Stimulated activated CD4-positive, alpha-beta T cell treated with anti-CD3 and anti-CD28 coated beads, TNF-alpha, amount 100 ng/mL, for 4 hours (primary cell): ENCODE data around the gene ADGRG7.

ENCODE experiments used
- DNase-seq, 3 experiments: peaks; one replicate each; pipeline ENCODE4 v3.0.0-alpha.2; 2020; ENCODE audit warnings: low read depth in 3 of 3

ADGRG7 gene

DNA sequence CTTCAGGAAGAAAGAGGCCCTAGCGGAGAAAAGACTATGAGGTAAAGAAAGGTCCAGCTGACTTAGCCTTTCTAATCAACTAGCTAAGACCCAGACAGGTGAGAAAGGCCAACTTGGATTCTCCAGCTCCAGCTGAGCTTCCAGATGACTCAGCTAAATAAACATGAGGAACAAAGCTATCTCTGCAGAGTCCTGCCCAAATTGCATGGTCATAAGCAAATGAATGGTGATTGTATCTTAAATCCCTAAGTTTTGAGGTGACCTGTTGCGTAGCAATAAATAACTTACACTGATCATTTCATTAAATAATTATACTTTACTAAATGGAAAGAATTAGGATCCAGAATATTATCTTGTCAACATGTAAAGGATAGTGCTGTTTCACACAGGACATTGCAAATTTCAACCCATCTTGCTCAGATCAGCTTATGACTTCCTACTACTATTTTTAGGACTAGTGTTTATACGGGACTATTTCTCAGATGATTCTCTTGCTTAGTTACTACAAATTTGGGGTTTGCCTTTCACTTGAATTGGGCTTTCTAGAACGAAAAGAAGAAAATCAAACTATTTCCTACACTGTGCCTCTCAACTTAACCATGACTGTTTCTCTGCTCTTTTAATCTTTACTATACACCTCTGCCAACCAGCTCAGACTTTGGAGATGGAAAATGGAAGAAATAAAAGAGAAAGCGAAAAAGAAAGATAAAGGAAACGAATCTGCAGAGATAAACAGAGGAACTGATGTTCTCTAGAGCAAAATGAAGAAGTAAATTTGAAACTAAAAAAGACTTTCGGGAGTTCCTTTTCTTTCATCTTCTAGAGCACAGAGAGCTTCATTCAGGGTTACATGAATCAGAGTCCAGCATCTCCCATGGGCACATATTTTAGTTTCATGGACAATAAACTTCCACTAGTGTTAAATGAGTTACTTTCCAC, 6.6 kb upstream of the ADGRG7 start:
- no peak for DNase-seq

DNA sequence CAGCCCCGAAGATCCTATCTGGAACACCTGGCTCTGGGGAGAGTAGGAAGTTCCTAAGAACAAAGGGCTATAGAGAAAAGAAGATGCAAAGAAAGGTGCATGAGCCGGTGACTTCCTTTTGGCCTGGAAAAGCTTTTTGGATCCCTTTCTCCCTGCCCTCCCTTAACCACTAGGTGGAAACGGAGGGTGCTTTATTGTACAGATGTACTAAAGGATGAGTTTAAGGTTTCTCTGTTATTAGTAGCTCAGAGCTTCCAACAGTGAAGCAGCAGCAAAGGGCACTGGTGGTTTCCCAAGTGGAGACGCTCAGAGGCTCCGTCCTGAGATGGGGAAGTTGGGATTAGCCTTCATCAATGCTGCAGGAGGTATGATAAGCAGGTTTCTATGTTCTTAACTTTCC, 5.9 kb upstream of the ADGRG7 start:
- DNase-seq: no peak

DNA sequence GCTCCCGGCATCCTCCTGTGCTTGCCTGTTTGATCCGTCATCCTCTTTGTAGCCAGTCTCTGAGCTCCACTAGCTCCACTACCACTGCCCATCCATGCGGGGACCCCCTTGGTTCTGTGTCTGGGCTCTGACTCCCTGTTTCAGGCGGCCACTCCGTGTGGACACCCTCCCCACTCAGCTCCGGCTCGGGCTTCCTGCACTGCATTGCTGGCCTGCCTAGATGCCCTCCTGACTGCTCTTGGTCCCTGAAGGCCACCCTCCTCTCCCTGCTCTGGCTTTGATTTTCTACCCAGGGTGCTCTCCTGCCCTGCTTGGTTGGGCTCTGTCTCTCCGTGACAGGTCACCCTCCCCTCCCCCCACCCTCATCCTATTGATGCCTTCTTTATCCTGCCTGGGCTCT, 4.0 kb upstream of the ADGRG7 start:
- DNase-seq: no peak

DNA sequence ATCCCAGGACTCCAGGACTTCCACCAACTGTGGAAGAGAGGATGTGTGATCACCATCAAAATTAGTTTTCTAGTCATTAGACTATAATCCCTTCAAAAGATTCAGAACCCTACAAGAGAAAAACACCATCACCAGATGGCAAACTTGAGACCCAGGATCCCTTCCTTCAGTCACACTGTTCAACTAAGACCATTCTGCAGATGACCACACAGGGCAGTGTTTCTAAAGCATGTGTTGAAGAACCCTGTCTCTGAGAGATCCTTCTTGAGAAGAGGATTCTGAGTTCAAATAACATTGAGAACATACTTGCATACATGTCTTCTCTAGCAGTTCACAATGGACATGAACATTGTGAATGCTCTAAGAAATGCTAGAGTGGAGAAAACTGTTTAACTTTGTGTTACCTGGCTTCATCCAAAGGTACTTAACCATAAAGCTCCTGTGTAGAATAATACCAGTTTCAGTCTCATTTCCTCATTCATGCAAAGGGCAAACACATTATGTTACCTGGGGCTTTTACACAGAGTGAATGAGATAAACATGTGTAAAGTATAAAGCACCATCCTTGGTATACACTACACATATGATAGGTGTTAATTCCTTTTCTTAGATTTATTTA, 2.4 kb upstream of the ADGRG7 start:
- DNase-seq: no peak

DNA sequence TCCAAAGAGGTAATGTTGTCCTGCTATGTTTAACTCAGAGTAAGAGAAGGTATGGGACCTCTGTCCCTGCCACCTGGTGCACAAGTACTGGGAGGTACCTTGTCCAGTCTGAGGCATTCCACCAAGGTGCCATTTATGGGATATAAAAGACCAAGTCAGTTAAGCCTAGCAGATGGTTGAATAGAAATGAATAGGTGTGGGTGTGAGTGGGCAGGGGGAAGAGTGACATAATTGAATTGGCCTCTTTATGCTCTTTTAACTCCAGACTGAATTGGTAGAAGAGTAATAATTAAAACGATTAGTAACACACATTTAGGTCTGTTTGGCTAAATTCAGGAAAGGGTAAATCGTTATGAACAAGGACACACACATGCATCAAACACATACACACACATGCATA, 562 bp downstream of the ADGRG7 start:
- DNase-seq: no peak

DNA sequence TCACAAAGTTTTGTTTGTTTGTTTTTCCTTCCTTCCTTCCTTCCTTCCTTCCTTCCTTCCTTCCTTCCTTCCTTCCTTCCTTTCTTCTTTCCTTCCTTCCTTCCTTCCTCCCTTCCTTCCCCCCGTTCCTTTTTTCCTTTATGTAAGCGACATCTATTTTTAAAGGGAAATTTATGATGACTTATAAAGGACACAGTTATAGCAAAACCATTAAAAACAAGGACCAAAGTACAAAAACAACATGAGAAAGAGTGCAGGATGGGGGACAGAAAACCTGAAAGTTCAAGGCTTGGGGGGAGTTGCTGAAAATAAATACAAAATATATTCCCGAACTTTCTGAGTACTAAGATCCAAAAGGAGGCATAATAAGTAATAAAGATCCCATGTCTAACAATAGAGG, 1.8 kb downstream of the ADGRG7 start:
- DNase-seq: no peak

DNA sequence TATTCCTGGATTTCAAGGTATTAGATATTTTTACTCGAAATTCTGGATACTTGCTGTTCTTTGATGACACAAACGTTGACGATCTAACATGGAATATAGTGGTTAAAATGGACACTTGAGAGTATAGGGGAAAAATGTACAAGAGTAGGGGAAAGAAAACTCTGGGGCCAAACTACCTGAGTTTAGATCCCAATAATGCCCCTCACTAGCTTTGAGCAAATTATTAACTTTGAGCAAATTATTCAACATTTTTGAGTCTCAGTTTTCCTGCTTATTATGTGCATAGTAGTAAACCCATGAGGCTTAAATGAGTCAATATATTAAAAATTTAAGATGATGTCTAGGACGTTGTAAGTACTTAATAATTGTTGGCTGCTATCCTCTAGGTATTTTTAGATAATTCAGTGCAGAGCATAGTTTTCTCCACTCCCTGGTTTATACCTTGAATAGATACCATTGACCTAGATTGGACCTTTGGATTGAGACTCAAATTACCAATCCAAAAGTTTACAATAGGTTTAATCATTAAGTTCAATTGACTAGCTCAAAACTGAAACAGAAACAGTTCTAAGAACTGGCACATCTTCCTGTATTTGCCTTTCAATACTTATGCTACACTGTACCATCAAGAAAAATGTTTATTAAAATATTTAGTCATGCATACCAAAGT, 4.5 kb downstream of the ADGRG7 start:
- DNase-seq: no peak

DNA sequence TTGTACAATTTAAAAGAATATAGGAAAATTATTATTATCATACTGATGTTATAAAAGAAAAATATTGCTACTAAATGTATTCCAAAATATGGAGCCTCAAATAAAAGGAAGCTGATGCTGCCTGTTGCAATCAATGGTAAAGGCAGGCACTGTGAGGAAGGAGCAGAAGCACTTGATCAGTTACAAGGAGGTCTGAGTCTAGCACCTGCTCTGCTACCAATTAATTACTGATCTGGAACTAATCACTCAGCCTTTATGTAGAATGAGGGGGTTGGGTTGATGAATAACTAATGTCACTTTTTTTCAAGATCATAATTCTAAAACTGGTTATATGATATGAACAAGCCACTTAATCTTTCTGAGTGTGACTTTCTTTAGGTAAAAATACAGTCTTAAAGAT, 5.5 kb downstream of the ADGRG7 start:
- no peak for DNase-seq

DNA sequence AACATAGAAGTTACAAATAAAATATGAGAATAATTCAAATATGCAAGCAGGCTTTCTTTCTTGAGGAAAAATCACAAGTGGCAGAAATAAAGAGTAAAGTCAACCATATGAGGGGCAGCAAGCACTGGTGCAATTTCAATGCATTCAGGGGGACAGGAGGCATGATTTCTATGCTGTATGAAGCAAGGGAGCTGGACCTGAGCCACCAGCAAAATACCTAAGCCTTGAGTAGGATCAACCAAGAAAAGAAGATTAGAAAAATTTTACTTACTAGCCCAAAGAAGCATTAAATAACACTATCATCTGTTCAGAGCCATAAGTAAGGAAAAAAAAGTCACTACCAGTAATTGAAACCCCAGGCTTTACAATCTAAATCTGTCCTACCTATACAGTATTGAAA, 6.3 kb downstream of the ADGRG7 start:
- no peak for DNase-seq

DNA sequence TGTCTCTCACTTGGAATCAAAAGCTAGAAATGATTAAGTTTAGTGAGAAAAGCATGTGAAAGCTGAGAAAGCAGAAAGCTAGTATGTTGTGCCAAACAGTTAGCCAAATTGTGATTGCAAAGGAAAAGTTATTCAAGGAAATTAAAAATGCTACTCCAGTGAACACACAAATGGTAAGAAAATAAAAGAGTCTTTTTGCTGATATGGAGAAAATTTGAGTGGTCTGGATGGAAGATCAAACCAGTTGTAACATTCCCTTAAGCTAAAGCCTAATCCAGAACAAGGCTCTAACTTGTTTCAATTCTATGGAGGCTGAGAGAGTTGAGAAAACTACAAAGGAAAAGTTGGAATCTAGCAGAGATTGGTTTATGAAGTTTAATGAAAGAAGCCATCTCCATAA, 11.8 kb downstream of the ADGRG7 start:
- no peak for DNase-seq

DNA sequence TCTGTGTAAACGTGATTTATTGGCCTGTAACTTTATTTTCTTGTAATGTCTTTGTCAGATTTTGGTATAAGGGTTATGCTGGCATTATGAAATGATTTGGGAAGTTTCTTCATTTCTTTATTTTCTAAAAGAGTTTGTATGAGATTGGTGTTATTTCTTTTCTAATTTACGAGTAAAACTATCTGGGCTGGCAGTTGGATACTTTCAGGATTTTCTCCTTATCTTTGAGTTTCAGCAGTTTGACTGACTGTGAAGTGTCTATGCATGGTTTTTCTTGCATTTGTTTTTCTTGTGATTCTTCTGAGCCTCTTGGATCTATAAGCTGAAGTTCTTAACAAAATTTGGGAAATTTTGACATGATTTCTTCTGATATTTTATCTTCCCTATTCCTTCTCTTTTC, 18.1 kb downstream of the ADGRG7 start:
- no peak for DNase-seq

DNA sequence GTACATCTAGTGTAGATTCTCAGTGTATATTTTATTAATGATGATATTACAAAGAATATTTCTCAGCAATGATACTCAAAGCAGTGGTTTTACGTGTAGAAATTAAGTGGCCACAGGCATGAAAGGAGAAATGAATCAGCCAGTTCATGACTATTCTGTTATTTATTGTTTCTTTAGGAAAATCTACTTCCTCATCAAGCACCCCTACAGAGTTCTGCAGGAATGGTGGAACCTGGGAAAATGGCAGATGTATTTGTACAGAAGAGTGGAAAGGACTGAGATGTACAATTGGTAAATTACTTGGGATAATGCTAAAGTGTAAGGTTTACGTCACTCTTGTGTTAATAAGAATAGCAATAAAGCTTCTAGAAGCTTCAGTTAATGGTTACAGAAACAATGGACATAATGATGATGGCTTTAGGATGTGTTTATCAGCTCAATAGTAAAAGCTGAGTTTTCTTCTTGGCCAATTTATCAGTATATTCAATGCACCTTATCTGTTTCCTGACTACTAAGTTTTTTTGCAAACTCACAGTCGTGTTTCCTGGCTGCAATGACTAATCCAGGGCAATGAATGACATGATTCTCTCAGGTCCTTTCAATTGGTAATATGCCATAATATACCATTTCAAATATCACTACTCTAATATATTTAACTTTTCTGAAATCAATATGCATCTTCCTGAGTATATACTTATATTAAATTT, 20.2 kb downstream of the ADGRG7 start:
- no peak for DNase-seq

DNA sequence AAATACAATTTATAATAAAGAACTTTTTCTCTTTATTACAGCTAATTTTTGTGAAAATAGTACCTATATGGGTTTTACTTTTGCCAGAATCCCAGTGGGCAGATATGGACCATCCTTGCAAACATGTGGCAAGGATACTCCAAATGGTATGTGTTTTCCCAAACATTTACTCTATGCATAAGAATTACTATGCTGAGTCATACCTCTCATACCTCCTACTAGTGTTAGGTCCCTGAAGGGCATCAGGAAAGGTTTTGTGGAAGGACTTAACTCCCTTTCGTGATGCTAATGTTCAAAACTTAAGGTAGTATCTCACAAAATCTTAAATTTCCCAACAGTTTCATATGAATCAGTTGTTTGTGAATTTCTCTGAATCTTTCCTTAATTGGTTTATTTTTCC, 21.3 kb downstream of the ADGRG7 start:
- no peak for DNase-seq

DNA sequence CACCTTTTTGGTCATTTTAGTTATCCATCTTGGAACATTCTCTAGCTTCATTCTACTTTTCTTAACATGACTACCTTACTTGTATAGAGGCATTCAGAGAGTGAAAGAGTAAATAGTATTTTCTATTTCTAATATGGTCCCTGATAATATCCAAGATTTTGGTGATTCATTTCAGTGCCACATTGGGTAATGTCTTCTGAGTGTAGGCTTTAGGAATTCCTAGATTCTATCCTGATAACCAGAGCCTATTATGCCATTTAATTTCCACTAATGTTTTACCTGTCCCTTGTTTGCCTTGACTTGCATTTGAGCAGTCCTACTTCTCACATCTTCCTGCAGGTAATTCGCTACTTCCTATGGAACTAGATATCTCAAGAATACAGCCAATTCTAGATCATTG, 21.8 kb downstream of the ADGRG7 start:
- DNase-seq: no peak

DNA sequence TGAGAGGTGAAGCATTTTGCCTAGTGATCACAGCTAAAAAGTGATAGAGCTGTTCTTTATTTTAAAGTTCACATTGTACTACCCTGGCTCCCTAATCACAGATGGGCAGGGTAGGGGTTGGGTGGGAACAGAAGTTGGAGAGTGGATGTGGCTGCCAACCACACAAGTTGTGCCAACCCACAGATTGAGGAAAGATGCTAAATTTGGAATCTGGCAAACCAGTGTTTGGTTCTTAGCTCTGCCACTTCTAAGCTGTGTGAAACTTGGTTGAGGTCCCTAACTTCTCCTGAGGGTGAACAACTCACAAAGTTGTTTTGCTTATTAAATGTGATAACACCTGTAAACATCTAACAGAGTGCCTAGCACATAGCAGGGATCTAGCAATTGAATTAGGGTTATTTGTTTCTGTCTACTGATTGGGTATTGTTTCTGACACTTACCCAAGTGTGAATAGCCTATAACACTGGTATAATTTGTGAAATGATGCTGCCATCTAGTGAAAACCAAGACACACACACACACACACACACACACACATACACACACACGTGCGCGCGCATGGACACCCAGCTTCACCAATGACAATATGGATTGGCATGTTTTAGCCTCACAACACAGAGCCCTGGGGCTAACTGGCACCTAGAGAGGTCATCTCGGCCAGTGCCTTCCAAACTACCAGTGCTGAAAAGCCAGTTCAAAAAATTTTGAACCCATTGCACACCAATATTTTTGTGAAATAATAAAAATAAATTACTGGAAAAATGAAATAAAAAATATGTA, 25.3 kb downstream of the ADGRG7 start:
- DNase-seq: no peak

DNA sequence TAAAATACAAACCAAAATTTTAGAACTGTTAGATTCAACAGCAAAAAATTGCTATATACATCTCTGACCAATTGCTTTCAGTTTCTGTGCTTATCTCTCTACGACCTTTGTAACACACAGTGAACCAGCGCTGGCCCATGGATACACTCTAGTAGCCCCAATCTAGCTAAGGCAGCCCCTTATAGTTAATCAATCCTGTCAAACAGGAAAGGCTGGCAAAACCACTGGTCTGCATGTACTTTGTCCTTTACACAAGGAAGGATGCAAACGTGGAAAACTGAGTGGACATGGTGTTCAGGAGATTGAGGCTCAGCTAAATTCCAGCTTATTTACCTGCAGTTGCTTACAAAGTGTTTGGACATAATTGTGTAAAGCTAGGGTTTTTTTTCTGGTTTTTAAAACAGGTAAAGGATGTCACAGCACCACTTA, 25.9 kb downstream of the ADGRG7 start:
- no peak for DNase-seq

DNA sequence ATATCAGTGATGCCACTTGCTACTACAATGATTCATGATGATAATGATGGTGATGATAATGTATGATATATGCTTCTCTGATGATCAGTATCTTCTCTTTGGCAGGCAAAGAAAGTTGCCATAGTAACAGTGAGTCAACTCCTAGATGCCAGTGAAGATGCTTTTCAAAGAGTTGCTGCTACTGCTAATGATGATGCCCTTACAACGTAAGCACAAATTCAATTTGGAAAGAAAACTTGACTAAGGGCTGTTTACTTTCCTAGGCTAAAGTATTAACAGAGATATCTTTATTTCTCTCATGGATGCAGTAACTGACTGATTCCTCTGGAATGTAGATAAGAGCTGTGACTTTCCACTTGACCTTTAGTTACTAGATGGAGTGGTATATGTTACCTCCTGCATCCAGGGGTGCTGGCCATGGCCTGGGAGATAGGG, 27.8 kb downstream of the ADGRG7 start:
- DNase-seq: no peak

DNA sequence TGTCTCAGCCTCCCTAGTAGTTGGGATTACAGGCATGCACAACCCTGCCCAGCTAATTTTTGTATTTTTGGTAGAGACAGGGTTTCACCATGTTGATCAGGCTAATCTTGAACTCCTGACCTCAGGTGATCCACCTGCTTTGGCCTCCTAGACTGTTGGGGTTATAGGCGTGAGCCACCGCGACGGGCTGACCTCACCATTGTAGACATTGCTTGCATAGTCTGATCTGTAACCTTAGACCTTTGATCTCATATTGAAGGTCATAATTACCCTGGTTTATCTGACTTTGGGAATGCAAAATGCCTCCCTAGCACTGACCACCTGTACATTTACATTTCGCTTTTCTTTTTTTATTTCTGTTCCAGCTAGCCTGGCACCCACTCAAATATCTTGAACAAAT, 31.2 kb downstream of the ADGRG7 start:
- no peak for DNase-seq

DNA sequence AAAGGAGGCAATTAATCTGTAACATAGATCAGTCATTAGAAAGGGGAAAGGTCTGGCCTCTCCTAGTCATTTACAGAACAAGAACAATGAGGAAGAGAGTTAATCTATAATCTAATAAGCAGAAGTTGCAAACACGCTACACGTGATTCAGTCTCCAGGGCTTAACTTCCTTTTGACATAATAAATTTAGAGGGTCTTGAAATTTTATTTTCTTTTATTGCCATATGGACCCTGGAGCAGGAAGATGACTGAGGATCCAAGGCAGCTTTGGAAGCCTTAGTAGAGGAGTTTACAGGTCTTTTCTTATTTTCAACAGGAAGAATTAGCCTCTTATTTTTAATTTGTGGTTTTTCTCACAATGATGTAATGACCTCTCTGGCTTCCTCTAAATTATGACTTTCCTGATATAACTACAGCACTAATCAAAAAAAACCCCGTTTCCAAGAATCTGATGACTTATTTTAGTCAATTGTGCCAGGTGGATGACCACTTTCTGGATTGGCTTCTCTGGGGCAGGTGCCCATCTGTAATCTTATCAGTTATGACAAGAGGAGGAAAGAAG, 32.2 kb downstream of the ADGRG7 start:
- DNase-seq: no peak

DNA sequence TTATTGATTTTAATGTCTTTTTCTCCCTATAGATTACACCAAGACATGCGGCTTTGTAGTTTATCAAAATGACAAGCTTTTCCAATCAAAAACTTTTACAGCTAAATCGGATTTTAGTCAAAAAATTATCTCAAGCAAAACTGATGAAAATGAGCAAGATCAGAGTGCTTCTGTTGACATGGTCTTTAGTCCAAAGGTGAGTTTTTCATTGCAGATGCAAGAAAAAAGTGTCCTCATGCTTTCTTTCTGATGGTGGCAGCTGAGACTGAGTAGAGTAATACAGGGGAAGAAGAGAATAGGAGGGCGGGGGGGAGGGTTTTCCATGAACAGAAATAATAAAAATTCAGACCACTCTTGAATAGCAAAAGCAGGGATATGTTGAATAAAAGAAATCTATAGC, 36.5 kb downstream of the ADGRG7 start:
- no peak for DNase-seq

DNA sequence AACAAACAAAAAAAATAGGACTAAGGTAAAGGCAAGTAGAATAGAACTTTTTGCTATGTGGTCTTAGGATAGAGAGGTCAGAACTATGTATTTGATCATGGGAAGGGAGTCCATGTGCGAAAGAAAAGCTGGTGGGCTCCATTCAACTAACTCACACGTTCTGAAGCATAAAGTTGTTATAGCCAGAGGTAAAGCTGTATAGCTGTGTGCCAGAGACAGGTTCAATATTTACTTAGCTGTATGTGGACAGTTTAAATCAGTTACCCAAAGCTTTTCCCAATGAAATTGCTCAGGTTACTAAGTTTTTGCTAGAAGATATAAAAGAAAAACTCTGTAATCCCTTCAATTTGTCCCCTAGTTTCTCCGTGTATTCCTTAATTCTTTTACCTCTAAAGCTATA, 37.8 kb downstream of the ADGRG7 start:
- no peak for DNase-seq
